SK-N-SH (cell line): Measurements from ENCODE around the gene C1RL. TPM values are rescaled to one million over a fixed set of nuclear protein-coding genes. Genes with fewer than 3 reads are reported as not detected.

Experiments used
- CTCF ChIA-PET: fragments of 300-600, 350-600 bp; formaldehyde crosslinking; extraction: SDS; loops from one replicate; lab custom pipeline; 2021; lab: Yijun Ruan, JAX
- POLR2A ChIA-PET: fragments of 350-600 bp; sonication (Branson Sonifier 250); formaldehyde crosslinking; extraction: SDS; loops from one replicate; lab custom pipeline; 2020; ENCODE audit warnings: antibody characterized with exemption, inconsistent platforms; lab: Yijun Ruan, JAX
- DNase-seq: peaks from one replicate; pipeline ENCODE4 v3.0.0; 2012
- H2AFZ ChIP-seq: fragments of 200-600 bp; sonication (generic); 2 replicates; pipeline ENCODE4 v1.8.1; 2016; ENCODE audit warnings: antibody characterized with exemption, mild to moderate bottlenecking, low read depth
- H3F3A ChIP-seq: fragments of 200-600 bp; sonication (generic); replicated peaks from 2 replicates; pipeline ENCODE3; 2016; ENCODE audit warnings: antibody characterized with exemption, mild to moderate bottlenecking; ENCODE audit not compliant: insufficient read depth
- H3K27ac ChIP-seq, 2 experiments: fragments of 200-500 bp in 1 of 2; fragments of 200-600 bp in 1 of 2; sonication (Bioruptor generic) in 1 of 2; sonication (generic), shearing (Covaris generic) in 1 of 2; 2 replicates each; pipeline versions ENCODE4 v1.5.1 to v1.6.1; 2014 to 2016; ENCODE audit warnings: low read depth in 2 of 2, inconsistent platforms in 1 of 2, low read length in 1 of 2, mild to moderate bottlenecking in 1 of 2, mixed read lengths in 1 of 2
- H3K27me3 ChIP-seq: fragments of 200-600 bp; sonication (generic), shearing (Covaris generic); 2 replicates; pipeline ENCODE4 v1.6.1; 2016; ENCODE audit warnings: mixed run types; ENCODE audit not compliant: insufficient read depth
- H3K36me3 ChIP-seq, 2 experiments: fragments of 200-500 bp in 1 of 2; fragments of 200-600 bp in 1 of 2; sonication (Bioruptor generic) in 1 of 2; sonication (generic) in 1 of 2; replicated peaks in 1 of 2; 2 replicates each; pipeline versions ENCODE3 to v1.5.1; 2014 to 2016; ENCODE audit warnings: low read length in 1 of 2, mild to moderate bottlenecking in 1 of 2; ENCODE audit not compliant: insufficient read depth in 2 of 2, control insufficient read depth in 1 of 2
- H3K4me1 ChIP-seq, 2 experiments: fragments of 200-500 bp in 1 of 2; fragments of 200-600 bp in 1 of 2; sonication (Bioruptor generic) in 1 of 2; sonication (generic), shearing (Covaris generic) in 1 of 2; 2 replicates each; pipeline versions ENCODE4 v1.5.1 to v1.6.1; 2014 to 2016; ENCODE audit warnings: low read depth in 1 of 2, low read length in 1 of 2, mixed run types in 1 of 2; ENCODE audit not compliant: insufficient read depth in 2 of 2, control insufficient read depth in 1 of 2
- H3K4me2 ChIP-seq: fragments of 200-600 bp; sonication (generic), shearing (Covaris generic); 2 replicates; pipeline ENCODE4 v1.6.1; 2017; ENCODE audit warnings: mixed run types
- H3K4me3 ChIP-seq, 2 experiments: fragments of 200-500 bp in 1 of 2; fragments of 200-600 bp in 1 of 2; sonication (Bioruptor generic) in 1 of 2; sonication (generic), shearing (Covaris generic) in 1 of 2; 2 replicates each; pipeline versions ENCODE4 v1.5.1 to v1.8.1; 2014 to 2016; ENCODE audit warnings: low read depth in 2 of 2, inconsistent platforms in 1 of 2, low read length in 1 of 2, mild to moderate bottlenecking in 1 of 2, mixed read lengths in 1 of 2, moderate library complexity in 1 of 2
- H3K79me2 ChIP-seq: fragments of 200-600 bp; sonication (generic); 2 replicates; pipeline ENCODE4 v1.8.1; 2017; ENCODE audit warnings: mild to moderate bottlenecking; ENCODE audit not compliant: insufficient read depth
- H3K9ac ChIP-seq: fragments of 200-600 bp; sonication (generic); 2 replicates; pipeline ENCODE4 v1.6.1; 2017; ENCODE audit warnings: mixed run types
- H3K9me2 ChIP-seq: fragments of 200-600 bp; sonication (generic); 2 replicates; pipeline ENCODE4 v1.6.1; 2017; ENCODE audit warnings: mixed run types
- H3K9me3 ChIP-seq: fragments of 200-600 bp; sonication (generic); 2 replicates; pipeline ENCODE4 v1.6.1; 2017; ENCODE audit warnings: mixed run types, mild to moderate bottlenecking, moderate library complexity
- H4K20me1 ChIP-seq: fragments of 200-600 bp; sonication (generic); 2 replicates; pipeline ENCODE4 v1.6.1; 2017; ENCODE audit warnings: mild to moderate bottlenecking, mixed run types; ENCODE audit not compliant: insufficient read depth
- CHD2 ChIP-seq: fragments of 150-350 bp; IDR thresholded peaks from 2 replicates; pipeline ENCODE4 v1.6.1; 2018; ENCODE audit warnings: low read length; ENCODE audit not compliant: partially characterized antibody
- EP300 ChIP-seq, 2 experiments: IDR thresholded peaks; 2 replicates each; pipeline versions ENCODE4 v1.4.0 to v1.6.1; 2012; ENCODE audit warnings: borderline replicate concordance in 1 of 2, low read depth in 1 of 2, low read length in 1 of 2
- EZH2phosphoT487 ChIP-seq: fragments of 200-600 bp; sonication (generic); IDR thresholded peaks from 2 replicates; pipeline ENCODE4 v1.6.1; 2017; ENCODE audit warnings: low read depth, mixed run types, mild to moderate bottlenecking, antibody characterized with exemption, moderate library complexity, borderline replicate concordance
- FOXM1 ChIP-seq: IDR thresholded peaks from 2 replicates; pipeline ENCODE4 v1.4.0; 2012; ENCODE audit warnings: low read depth, mild to moderate bottlenecking
- GABPA ChIP-seq: IDR thresholded peaks from 2 replicates; pipeline ENCODE4 v1.4.0; 2012; ENCODE audit warnings: low read depth, mild to moderate bottlenecking
- GATA2 ChIP-seq: sonication (generic); formaldehyde crosslinking; IDR thresholded peaks from 2 replicates; pipeline ENCODE4 v1.5.0; 2020; ENCODE audit warnings: mild to moderate bottlenecking, missing genetic modification reagents
- JUND ChIP-seq: IDR thresholded peaks from 2 replicates; pipeline ENCODE4 v1.4.0; 2012
- NFIC ChIP-seq: IDR thresholded peaks from 2 replicates; pipeline ENCODE4 v1.4.0; 2012; ENCODE audit warnings: borderline replicate concordance
- NRF1 ChIP-seq: IDR thresholded peaks from 2 replicates; pipeline ENCODE4 v1.6.1; 2012; ENCODE audit warnings: low read depth, mild to moderate bottlenecking, low read length
- RAD21 ChIP-seq: IDR thresholded peaks from 2 replicates; pipeline ENCODE4 v1.6.1; 2012; ENCODE audit warnings: mild to moderate bottlenecking, low read length
- RXRA ChIP-seq: IDR thresholded peaks from 2 replicates; pipeline ENCODE4 v1.4.0; 2012; ENCODE audit warnings: low read depth, mild to moderate bottlenecking, borderline replicate concordance
- SMC3 ChIP-seq: IDR thresholded peaks from 2 replicates; pipeline ENCODE4 v1.6.1; 2012; ENCODE audit warnings: low read depth, low read length, improper control_type of control experiment
- YY1 ChIP-seq: IDR thresholded peaks from 2 replicates; pipeline ENCODE4 v1.4.0; 2012; ENCODE audit warnings: low read depth, mild to moderate bottlenecking
- WGBS: methylation state at CpG from one replicate; pipeline ENCODE4 v1.1.6; 2017; ENCODE audit warnings: low lambda C conversion rate; 5-methylcytosine and 5-hydroxymethylcytosine counted together
- polyA plus RNA-seq, 3 experiments: library from polyadenylated mRNA; depleted of rRNA; stranded (reverse); fragments of >200 nt; gene quantifications; 2 replicates each; pipeline ENCODE4 v1.2.3, GENCODE V29; 2012
- TF ChIP-seq, protein P1 (sequence below): IDR thresholded peaks from 2 replicates; pipeline ENCODE4 v1.6.1; 2012; ENCODE audit warnings: mild to moderate bottlenecking, low read depth, low read length, moderate library complexity
- TF ChIP-seq, protein P2 (sequence below): IDR thresholded peaks from 2 replicates; pipeline ENCODE4 v1.4.0; 2012; ENCODE audit warnings: low read depth, borderline replicate concordance
- TF ChIP-seq, protein P3 (sequence below): IDR thresholded peaks from 2 replicates; pipeline ENCODE4 v1.4.0; 2012; ENCODE audit warnings: low read depth, borderline replicate concordance
- TF ChIP-seq, protein P4 (sequence below): IDR thresholded peaks from 2 replicates; pipeline ENCODE4 v1.4.0; 2012; ENCODE audit warnings: low read depth

C1RL gene
- polyA plus RNA-seq, 1 of the 3 experiments (the other 2 are of a cell fraction), result 8.3 TPM

DNA sequence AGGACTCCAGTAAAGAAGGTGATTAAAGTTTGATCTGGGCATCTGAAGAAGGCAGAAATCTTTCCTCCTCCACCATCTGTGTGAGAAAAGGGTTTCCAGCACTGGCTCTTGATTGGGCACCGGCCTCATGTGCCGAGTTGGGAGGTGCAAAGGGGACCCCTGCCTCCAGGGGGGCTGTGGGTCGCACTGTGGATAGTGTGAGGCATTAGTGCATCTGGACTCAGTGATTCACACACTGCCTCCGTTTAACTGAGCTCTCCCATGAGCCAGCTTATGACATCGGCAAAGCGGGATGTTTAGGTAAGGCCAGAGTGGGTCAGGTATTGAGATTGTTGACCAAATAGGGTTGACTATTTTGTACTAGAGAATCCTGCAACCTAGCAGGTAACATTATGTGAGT lies 39.6 kb downstream of the C1RL start (continued):
- TF ChIP-seq, protein P1, sequence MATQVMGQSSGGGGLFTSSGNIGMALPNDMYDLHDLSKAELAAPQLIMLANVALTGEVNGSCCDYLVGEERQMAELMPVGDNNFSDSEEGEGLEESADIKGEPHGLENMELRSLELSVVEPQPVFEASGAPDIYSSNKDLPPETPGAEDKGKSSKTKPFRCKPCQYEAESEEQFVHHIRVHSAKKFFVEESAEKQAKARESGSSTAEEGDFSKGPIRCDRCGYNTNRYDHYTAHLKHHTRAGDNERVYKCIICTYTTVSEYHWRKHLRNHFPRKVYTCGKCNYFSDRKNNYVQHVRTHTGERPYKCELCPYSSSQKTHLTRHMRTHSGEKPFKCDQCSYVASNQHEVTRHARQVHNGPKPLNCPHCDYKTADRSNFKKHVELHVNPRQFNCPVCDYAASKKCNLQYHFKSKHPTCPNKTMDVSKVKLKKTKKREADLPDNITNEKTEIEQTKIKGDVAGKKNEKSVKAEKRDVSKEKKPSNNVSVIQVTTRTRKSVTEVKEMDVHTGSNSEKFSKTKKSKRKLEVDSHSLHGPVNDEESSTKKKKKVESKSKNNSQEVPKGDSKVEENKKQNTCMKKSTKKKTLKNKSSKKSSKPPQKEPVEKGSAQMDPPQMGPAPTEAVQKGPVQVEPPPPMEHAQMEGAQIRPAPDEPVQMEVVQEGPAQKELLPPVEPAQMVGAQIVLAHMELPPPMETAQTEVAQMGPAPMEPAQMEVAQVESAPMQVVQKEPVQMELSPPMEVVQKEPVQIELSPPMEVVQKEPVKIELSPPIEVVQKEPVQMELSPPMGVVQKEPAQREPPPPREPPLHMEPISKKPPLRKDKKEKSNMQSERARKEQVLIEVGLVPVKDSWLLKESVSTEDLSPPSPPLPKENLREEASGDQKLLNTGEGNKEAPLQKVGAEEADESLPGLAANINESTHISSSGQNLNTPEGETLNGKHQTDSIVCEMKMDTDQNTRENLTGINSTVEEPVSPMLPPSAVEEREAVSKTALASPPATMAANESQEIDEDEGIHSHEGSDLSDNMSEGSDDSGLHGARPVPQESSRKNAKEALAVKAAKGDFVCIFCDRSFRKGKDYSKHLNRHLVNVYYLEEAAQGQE, result no peak
- TF ChIP-seq RXRA, result no peak
- no peak for TF ChIP-seq EP300 (IDR thresholded peaks at IDR 0.05; ENCODE audit: borderline replicate concordance in 1 of 2, low read depth in 1 of 2, low read length in 1 of 2)
- TF ChIP-seq YY1, result no peak

DNA sequence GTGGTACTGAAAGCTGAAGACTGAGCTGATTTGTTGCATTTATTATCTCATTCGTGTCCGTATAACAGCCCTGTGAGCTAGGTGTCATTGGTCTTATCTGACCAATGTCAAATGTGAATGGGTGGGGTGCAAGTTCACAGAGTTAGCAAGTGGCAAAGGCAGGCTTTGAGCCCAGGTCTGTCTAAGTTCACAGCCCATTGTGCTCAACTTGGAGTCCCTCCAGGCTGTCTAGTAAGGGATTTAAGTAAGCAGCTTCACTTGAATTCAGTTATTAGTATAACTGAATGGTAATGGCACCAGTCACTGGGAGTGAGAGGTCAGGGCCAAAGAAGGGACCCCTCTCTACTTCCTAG lies 40.0 kb downstream of the C1RL start:
- no peak overlapping the region for H3K9ac ChIP-seq
- WGBS, result 23% methylated on average over 2 of the region's 2 CpGs

More for the DNA sequence above, 40.0 kb downstream of the C1RL start:
- no peak overlapping the region for H3K4me3 ChIP-seq
- DNase-seq, result no peak
- H2AFZ ChIP-seq, result no peak overlapping the region
- no peaks in the 10 kb centered on the region for H3K36me3 ChIP-seq
- H3K4me2 ChIP-seq, result no peak overlapping the region
- peaks cover 11% of the 10 kb centered on the region; the same call in 1 of the 2 replicates for H3K27me3 ChIP-seq
- POLR2A ChIA-PET, result interaction anchor here (1.1 kb wide), 1 partner anchor 39 kb away, joined by 3 read pairs; no protein-coding TSS in a partner anchor
- H3K27ac ChIP-seq, result no peak overlapping the region
- H3K79me2 ChIP-seq, result no peaks in the 10 kb centered on the region
- CTCF ChIA-PET, result interaction anchor here (1.3 to 1.5 kb wide), 2 partner anchors 9 to 44 kb away, joined by 5 to 6 read pairs; partner anchors contain the start of gene C1S
- H3K4me1 ChIP-seq, result no peaks in the 10 kb centered on the region; a peak in 1 of 4 replicates
- H3F3A ChIP-seq, result no peaks in the 10 kb centered on the region
- H3K9me2 ChIP-seq, result no peaks in the 10 kb centered on the region
- no peak for TF ChIP-seq EZH2phosphoT487
- TF ChIP-seq JUND, result no peak
- TF ChIP-seq GATA2 (CRISPR knock-in tag), result no peak
- TF ChIP-seq, protein P2, sequence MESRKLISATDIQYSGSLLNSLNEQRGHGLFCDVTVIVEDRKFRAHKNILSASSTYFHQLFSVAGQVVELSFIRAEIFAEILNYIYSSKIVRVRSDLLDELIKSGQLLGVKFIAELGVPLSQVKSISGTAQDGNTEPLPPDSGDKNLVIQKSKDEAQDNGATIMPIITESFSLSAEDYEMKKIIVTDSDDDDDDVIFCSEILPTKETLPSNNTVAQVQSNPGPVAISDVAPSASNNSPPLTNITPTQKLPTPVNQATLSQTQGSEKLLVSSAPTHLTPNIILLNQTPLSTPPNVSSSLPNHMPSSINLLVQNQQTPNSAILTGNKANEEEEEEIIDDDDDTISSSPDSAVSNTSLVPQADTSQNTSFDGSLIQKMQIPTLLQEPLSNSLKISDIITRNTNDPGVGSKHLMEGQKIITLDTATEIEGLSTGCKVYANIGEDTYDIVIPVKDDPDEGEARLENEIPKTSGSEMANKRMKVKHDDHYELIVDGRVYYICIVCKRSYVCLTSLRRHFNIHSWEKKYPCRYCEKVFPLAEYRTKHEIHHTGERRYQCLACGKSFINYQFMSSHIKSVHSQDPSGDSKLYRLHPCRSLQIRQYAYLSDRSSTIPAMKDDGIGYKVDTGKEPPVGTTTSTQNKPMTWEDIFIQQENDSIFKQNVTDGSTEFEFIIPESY, result no peak
- TF ChIP-seq FOXM1, result no peak
- TF ChIP-seq, protein P3, sequence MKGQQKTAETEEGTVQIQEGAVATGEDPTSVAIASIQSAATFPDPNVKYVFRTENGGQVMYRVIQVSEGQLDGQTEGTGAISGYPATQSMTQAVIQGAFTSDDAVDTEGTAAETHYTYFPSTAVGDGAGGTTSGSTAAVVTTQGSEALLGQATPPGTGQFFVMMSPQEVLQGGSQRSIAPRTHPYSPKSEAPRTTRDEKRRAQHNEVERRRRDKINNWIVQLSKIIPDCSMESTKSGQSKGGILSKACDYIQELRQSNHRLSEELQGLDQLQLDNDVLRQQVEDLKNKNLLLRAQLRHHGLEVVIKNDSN, result no peak
- TF ChIP-seq, protein P4, sequence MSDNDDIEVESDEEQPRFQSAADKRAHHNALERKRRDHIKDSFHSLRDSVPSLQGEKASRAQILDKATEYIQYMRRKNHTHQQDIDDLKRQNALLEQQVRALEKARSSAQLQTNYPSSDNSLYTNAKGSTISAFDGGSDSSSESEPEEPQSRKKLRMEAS, result no peak
- TF ChIP-seq SMC3, result no peak
- TF ChIP-seq CHD2, result no peak
- no peak for TF ChIP-seq YY1
- no peak for TF ChIP-seq NRF1
- TF ChIP-seq RAD21, result no peak
- TF ChIP-seq GABPA, result no peak
- TF ChIP-seq NFIC, result no peak
- TF ChIP-seq, protein P1, result no peak
- TF ChIP-seq, all 33 proteins: peak for 0
- Histone ChIP-seq H4K20me1 (no peaks in the 10 kb centered on the region), H3K9me3 (no peaks in the 10 kb centered on the region)
